Stimulated activated CD4-positive, alpha-beta T cell treated with anti-CD3 and anti-CD28 coated beads, Interleukin-1b, Interleukin-23, amount 100 ng/mL, for 1 hour (primary cell): ENCODE measurements around the gene NOL9.

ENCODE experiments used
- DNase-seq, 2 donors: peaks; one replicate each; pipeline ENCODE4 v3.0.0-alpha.2; 2020; ENCODE audit warnings: low read depth in 2 of 2

NOL9 gene

GRCh38 chr1:6521536-6521935, 32.8 kb downstream of the NOL9 start:
- no peak for DNase-seq

GRCh38 chr1:6519935-6520671, 34.2 kb downstream of the NOL9 start:
- no peak for DNase-seq

- DNase-seq = no peak
These were observed 34.8 kb downstream of the NOL9 start for GRCh38 chr1:6519491-6519934.

GRCh38 chr1:6517435-6517851, 36.9 kb downstream of the NOL9 start:
- no peak for DNase-seq

- DNase-seq = no peak
These were observed 38.5 kb downstream of the NOL9 start for GRCh38 chr1:6515771-6516170.

DNA sequence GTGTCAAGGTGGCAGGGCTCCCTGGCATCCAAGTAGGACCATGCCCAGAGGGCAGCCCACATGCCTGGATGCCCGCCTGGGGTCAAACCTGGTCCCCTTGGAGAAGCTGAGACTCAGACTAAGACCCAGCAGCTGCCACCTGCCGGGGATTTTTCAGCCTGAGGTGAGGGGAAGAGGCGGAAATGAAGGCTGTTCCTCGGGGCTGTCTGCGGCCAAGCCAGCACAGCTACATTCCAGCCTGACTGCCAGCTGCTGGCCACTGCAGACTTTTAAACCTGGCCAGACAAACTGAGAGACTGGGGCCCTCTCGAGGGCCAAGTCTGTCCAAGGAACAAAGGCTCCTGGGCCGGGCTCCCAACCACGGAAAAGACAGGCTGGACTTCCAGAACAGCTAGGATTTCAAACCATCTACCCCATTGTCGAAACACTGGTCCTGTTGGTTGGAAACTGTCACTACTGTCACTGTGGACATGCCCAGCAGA, 41.0 kb downstream of the NOL9 start:
- DNase-seq = no peak

GRCh38 chr1:6512908-6513280, 41.4 kb downstream of the NOL9 start:
- no peak for DNase-seq

DNA sequence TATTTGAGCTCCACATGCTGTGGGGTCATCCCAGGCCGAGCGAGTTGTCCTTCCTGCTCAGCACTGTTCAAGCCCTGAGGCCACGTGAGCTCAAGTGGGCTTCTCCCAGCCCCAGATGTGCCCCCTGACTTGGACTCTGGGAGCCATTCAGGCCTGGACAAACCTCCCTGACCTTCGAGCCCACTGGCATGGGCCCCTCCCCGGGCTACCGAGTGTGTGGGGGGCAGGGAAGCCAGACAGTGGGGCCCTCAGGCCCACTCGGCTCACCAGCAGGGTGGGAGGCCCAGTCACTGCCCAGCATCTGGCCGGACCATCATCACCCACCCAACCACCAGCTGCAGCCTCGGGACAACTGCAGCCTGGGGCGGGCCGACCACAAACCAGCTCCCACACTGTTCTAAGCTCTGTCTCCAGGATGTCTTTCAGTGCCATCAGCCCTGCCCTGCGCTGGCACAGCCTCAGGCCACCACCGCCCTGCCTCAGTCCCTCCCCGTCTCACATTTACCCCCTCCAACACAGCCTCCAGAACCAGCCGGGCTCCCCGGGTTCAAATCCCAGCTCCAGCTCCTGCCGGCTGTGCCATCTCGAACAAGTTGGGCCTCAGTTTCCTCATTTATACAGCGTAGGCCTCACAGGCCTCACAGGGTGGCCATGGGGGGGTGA, 41.9 kb downstream of the NOL9 start:
- no peak for DNase-seq

GRCh38 chr1:6511561-6512244, 42.6 kb downstream of the NOL9 start:
- no peak for DNase-seq

- DNase-seq = no peak
These were observed 43.3 kb downstream of the NOL9 start for GRCh38 chr1:6511056-6511455.

DNA sequence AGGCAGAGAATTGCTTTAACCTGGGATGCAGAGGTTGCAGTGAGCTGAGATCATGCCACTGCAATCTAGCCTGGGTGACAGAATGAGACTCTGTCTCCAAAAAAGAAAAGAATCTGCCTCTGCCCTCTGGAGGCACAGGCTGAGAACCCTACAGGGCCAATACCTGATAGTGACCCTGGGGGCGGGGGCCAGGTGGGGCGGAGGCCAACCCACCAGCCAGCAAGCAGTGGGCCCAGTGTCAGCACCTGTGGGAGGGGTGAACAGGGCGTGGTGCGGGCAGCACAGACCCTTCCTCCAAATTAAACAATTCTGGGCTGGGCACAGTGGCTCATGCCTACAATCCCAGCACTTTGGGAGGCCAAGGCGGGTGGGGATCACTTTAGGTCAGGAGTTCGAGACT, 43.8 kb downstream of the NOL9 start:
- no peak for DNase-seq

GRCh38 chr1:6509919-6510291, 44.4 kb downstream of the NOL9 start:
- DNase-seq = no peak

GRCh38 chr1:6509220-6509918, 44.9 kb downstream of the NOL9 start:
- no peak for DNase-seq

- DNase-seq = no peak
These were observed 45.5 kb downstream of the NOL9 start for GRCh38 chr1:6508816-6509189.

GRCh38 chr1:6508154-6508815, 46.0 kb downstream of the NOL9 start:
- DNase-seq = no peak

DNA sequence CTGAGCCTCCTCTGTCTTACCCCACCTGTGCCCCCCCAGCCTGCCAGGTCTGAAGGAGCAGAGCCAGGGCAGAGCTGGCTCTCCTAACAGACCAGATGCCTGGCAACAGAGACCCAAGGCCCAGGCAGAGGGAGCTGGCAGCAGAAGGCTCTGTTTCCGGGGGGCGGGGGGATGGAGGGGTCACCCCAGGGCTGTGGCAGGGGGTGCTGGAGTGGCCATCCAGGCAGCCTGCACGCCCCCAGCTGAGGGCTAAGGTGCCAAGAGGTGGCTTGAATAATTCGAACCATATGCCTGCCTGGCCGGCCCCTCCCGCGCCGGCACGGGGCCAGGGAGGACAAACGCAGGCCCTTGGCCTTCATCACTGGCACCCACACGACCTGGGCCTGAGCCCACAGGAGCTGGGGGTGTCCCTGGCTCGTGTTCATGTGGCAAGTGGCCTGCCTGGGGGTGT, 46.8 kb downstream of the NOL9 start:
- no peak for DNase-seq

DNA sequence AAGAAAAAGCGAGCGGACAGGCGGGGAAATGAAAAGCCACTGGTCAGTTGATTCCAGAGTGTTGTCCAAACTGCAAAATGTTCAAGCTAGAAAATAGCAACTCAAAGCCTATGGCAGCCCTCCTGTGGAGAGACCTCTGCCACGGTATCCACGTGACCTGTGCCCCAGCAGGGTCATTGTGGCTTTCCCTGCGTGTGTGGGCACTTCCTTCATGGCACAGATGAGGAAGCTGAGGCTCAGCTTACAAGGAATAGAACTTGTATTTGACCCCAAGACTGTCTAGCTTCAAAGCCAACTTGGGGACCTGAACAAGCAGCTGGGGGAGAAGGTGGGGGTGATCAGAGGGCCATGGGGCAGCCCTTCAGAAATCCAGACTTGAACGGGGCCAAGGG, 47.3 kb downstream of the NOL9 start:
- no peak for DNase-seq

- no peak for DNase-seq
These were observed 47.9 kb downstream of the NOL9 start for GRCh38 chr1:6506210-6507036.

DNA sequence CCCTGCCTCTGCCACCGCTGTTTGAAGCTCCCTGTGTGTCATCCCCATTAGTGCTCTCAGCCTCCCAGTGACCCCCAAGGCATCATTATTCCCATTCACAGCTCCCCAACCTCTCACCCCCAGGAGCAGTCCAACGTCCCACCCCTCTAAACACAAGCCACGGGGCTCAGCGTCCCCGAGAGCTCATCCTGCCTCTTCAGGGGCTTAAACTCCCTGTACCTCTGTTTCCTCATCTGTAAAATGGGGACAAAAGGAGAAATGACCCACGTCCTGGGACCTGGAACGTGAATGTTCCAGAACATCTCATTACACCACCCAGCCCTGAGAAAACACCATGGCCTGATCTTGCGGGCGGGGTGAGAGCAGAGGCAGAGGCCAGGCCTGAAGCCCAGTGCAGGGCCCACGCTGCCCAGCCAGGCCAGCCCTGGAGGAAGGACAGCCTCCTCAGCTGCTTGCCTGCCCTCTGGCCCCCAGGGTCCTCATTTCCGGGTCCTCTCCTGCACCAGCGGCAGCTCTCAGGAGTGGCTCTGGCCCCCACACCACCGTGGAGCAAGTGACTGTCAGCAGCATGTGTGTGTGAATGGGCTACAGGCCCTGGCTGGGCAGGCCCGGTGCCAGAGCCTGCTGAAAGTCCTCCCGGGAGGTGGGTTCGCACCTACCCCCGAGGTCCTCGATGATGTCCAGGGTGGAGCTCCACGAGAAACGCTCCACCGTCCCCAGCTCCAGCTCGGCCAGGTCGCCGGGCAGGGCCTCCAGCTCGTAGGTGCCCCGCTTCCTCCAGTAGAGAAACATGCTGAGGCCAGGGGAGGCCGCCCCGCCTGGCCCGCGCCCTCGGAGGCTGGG, 48.7 kb downstream of the NOL9 start:
- no peak for DNase-seq

- no peak for DNase-seq
These were observed 49.4 kb downstream of the NOL9 start for GRCh38 chr1:6504887-6505286.
